Thoracic aorta (tissue), 2 donors: Measurements from ENCODE around the gene TMPRSS9. TPM values are rescaled to one million over a fixed set of nuclear protein-coding genes. Genes with fewer than 3 reads are reported as not detected.

Experiments
- ATAC-seq: fragments of 150-250 bp; one replicate; pipeline ENCODE4 v1.8.0; 2017; ENCODE audit warnings: low read depth; ENCODE audit not compliant: insufficient number of reproducible peaks, low FRiP score
- DNase-seq: peaks from one replicate; pipeline ENCODE4 v3.0.0-alpha.2; 2020; ENCODE audit warnings: low spot score
- H3K27ac ChIP-seq, 2 donors: fragments of 200-600 bp; sonication (generic); 1 replicate in 1 of 2; 2 replicates in 1 of 2; pipeline ENCODE4 v1.5.1; 2016; ENCODE audit warnings: mild to moderate bottlenecking in 2 of 2, moderate library complexity in 2 of 2
- H3K27me3 ChIP-seq: fragments of 200-600 bp; sonication (generic); replicated peaks from 2 replicates; pipeline ENCODE4 v1.6.0; 2016; ENCODE audit warnings: mild to moderate bottlenecking; ENCODE audit not compliant: insufficient read depth
- H3K36me3 ChIP-seq: fragments of 200-600 bp; sonication (generic); one replicate; pipeline ENCODE4 v1.5.1; 2016
- H3K4me1 ChIP-seq, 2 donors: fragments of 200-600 bp; sonication (generic); 1 replicate in 1 of 2; 2 replicates in 1 of 2; pipeline versions ENCODE4 v1.5.1 to v1.6.0; 2016; ENCODE audit warnings: low read depth in 2 of 2, mild to moderate bottlenecking in 1 of 2; ENCODE audit not compliant: control insufficient read depth in 1 of 2
- H3K4me3 ChIP-seq: fragments of 200-600 bp; sonication (generic); 2 replicates; pipeline ENCODE4 v1.5.1; 2016; ENCODE audit warnings: mild to moderate bottlenecking
- H3K9me3 ChIP-seq: fragments of 200-600 bp; sonication (generic); 2 replicates; pipeline ENCODE4 v1.5.1; 2016
- CTCF ChIP-seq: fragments of 200-600 bp; sonication (generic); IDR thresholded peaks from one replicate; pipeline ENCODE4 v1.5.1; 2019; ENCODE audit warnings: antibody characterized with exemption
- total RNA-seq, 2 donors: library from RNA; depleted of rRNA; stranded (reverse); fragments of >200 nt; gene quantifications; one replicate each; pipeline versions ENCODE4 v1.1.0 to v1.2.3, GENCODE V29; 2016

The TMPRSS9 gene
- total RNA-seq, 2 donors from 2014 or later, result 0.42 to 0.54 TPM

- ATAC-seq (no peak), DNase-seq (no peak)
- no peak overlapping the region for H3K4me3 ChIP-seq
- H3K36me3 ChIP-seq, result peaks cover 19% of the 10 kb centered on the region
- H3K9me3 ChIP-seq, result no peaks in the 10 kb centered on the region
- TF ChIP-seq CTCF, result no peak
- H3K27ac ChIP-seq, result no peak overlapping the region
- no peaks in the 10 kb centered on the region for H3K27me3 ChIP-seq
- no peaks in the 10 kb centered on the region for H3K4me1 ChIP-seq
Measured at GRCh38 chr19:2436384-2436783, 76.3 kb downstream of the TMPRSS9 start.

GRCh38 chr19:2436926-2437325 lies 76.9 kb downstream of the TMPRSS9 start:
- H3K4me1 ChIP-seq, result no peaks in the 10 kb centered on the region

GRCh38 chr19:2438178-2438577 lies 78.1 kb downstream of the TMPRSS9 start:
- no peak for TF ChIP-seq CTCF
- DNase-seq, result no peak
- Histone ChIP-seq H3K27me3 (no peaks in the 10 kb centered on the region), H3K27ac (no peak overlapping the region), H3K9me3 (no peaks in the 10 kb centered on the region), H3K4me3 (no peak overlapping the region), H3K4me1 (no peaks in the 10 kb centered on the region), H3K36me3 (peaks cover 19% of the 10 kb centered on the region)
- ATAC-seq, result no peak

More at GRCh38 chr19:2436926-2437325, 76.9 kb downstream of the TMPRSS9 start:
- H3K27me3 ChIP-seq, result no peaks in the 10 kb centered on the region
- H3K36me3 ChIP-seq, result peaks cover 19% of the 10 kb centered on the region
- H3K9me3 ChIP-seq, result no peaks in the 10 kb centered on the region
- H3K27ac ChIP-seq, result no peak overlapping the region
- no peak overlapping the region for H3K4me3 ChIP-seq
- DNase-seq (no peak), ATAC-seq (no peak)
- TF ChIP-seq CTCF, result no peak

- no peaks in the 10 kb centered on the region for H3K27me3 ChIP-seq
- H3K9me3 ChIP-seq, result no peaks in the 10 kb centered on the region
- peaks cover 8% of the 10 kb centered on the region for H3K36me3 ChIP-seq
- no peak for TF ChIP-seq CTCF
- no peak for ATAC-seq
- H3K4me3 ChIP-seq, result no peak overlapping the region
- DNase-seq, result no peak
- H3K4me1 ChIP-seq, result no peaks in the 10 kb centered on the region
- H3K27ac ChIP-seq, result no peak overlapping the region
Measured at GRCh38 chr19:2440515-2440914, 80.5 kb downstream of the TMPRSS9 start.

GRCh38 chr19:2441096-2441752 lies 81.2 kb downstream of the TMPRSS9 start:
- H3K27ac ChIP-seq, result no peak overlapping the region
- H3K27me3 ChIP-seq, result no peaks in the 10 kb centered on the region
- no peaks in the 10 kb centered on the region for H3K4me1 ChIP-seq
- H3K9me3 ChIP-seq, result no peaks in the 10 kb centered on the region
- ATAC-seq (no peak), DNase-seq (no peak)
- TF ChIP-seq CTCF, result no peak
- peaks cover 8% of the 10 kb centered on the region for H3K36me3 ChIP-seq
- H3K4me3 ChIP-seq, result no peak overlapping the region
